Adrenal gland (tissue), 12 donors: Measurements from ENCODE around the gene ZNF816. TPM values are rescaled to one million over a fixed set of nuclear protein-coding genes. Genes with fewer than 3 reads are reported as not detected.
A peak's percentile ranks its signal among the peaks of the same experiment; 100 is the strongest.
"Not testable (repeated sequence)": the region's sequence is repeated elsewhere in the genome, so short reads cannot be mapped to it uniquely, and the experiment has no call there.

ENCODE experiments used
- DNase-seq, 7 donors: peaks; one replicate each; pipeline ENCODE4 v3.0.0-alpha.2; 2019 to 2020
- H3K27ac ChIP-seq, 5 donors: fragments of 200-600 bp; sonication (generic) in 4 of 5; 1 replicate in 3 of 5; 2 replicates in 2 of 5; pipeline versions ENCODE4 v1.5.1 to v1.8.0; 2016 to 2020; ENCODE audit warnings: mild to moderate bottlenecking in 1 of 5
- H3K27me3 ChIP-seq: fragments of 200-600 bp; 2 replicates; pipeline ENCODE4 v1.8.0; 2021
- H3K36me3 ChIP-seq, 2 donors: fragments of 200-600 bp; replicated peaks in 1 of 2; 1 replicate in 1 of 2; 2 replicates in 1 of 2; pipeline versions ENCODE4 v1.5.1 to v1.8.0; 2018 to 2022
- H3K4me1 ChIP-seq, 2 donors: fragments of 200-600 bp; replicated peaks in 1 of 2; 1 replicate in 1 of 2; 2 replicates in 1 of 2; pipeline versions ENCODE4 v1.5.1 to v1.8.0; 2018 to 2021
- H3K4me3 ChIP-seq, 4 donors: fragments of 200-600 bp; sonication (generic) in 3 of 4; one replicate each; pipeline ENCODE4 v1.5.1; 2016 to 2018
- H3K9me3 ChIP-seq, 3 donors: fragments of 200-600 bp; sonication (generic) in 1 of 3; replicated peaks in 1 of 3; 1 replicate in 2 of 3; 2 replicates in 1 of 3; pipeline versions ENCODE4 v1.5.1 to v1.8.0; 2016 to 2021
- POLR2A ChIP-seq, 2 donors: fragments of 450-650 bp; IDR thresholded peaks; one replicate each; pipeline ENCODE4 v1.6.1; 2017; ENCODE audit warnings: antibody characterized with exemption in 2 of 2, mild to moderate bottlenecking in 2 of 2, moderate library complexity in 1 of 2
- WGBS, 4 donors: extraction: QIAGEN DNeasy Blood & Tissue Kit in 2 of 4; methylation state at CpG; one replicate each; pipeline versions ENCODE4 v1.1.5 to v1.1.7; 2013 to 2017; 5-methylcytosine and 5-hydroxymethylcytosine counted together
- intact Hi-C, 2 donors: fragments of 100-400 bp; cut with DNase I; formaldehyde crosslinking; loops; one replicate each; pipeline versions ENCODE4 v1.14.1 to v1.15.0; 2022 to 2023
- polyA plus RNA-seq, 3 donors: library from polyadenylated mRNA; stranded (reverse); fragments of 200-250 nt in 2 of 3; fragments of 350-450 nt in 1 of 3; fragmentation: Illumina TruSeq in 1 of 3; extraction: RNeasy Lipid Tissue Mini Kit (QIAGEN cat#74804) in 1 of 3; gene quantifications; one replicate each; pipeline ENCODE4 v1.2.3, GENCODE V29; 2013 to 2014
- total RNA-seq, 9 donors: library from RNA; depleted of rRNA in 4 of 9; stranded (reverse); fragments of >200 nt in 4 of 9; fragments of 120-200 nt in 1 of 9; fragmentation: NEBNext Ultra II Directional in 1 of 9; extraction: Animal tissue kit (Norgen Biotek cat#: 25700) in 1 of 9; gene quantifications; one replicate each; pipeline versions ENCODE4 v1.1.0 to v1.2.4, GENCODE V29; 2013 to 2023
- TF ChIP-seq, protein P1 (sequence below), 6 experiments: fragments of 450-650 bp in 4 of 6; fragments of 200-600 bp in 2 of 6; sonication (generic) in 1 of 6; IDR thresholded peaks; 1 replicate in 5 of 6; 2 replicates in 1 of 6; pipeline versions ENCODE4 v1.5.1 to v1.8.0; 2016 to 2021; ENCODE audit warnings: antibody characterized with exemption in 6 of 6, mild to moderate bottlenecking in 2 of 6, moderate library complexity in 1 of 6
- donor health status: healthy with polysubstance abuse.
- donor health status: Bipolar disorder and iron deficiency.
- donor health status: DM: yes; HTN: yes; CAD: no.
- donor health status: DM: no; HTN: no; CAD: no.
- donor health status: DM: no; HTN: no; CAD: no.
- donor health status: DM: yes; HTN: yes; CAD: no.

ZNF816 gene
- total and polyA plus RNA-seq, 12 donors = 2.3 to 29.3 (median 11.4) TPM

- H3K4me3 ChIP-seq = no peak overlapping the region
- DNase-seq = no peak
- H3K4me1 ChIP-seq = no peaks in the 10 kb centered on the region
- no peaks in the 10 kb centered on the region for H3K36me3 ChIP-seq
- intact Hi-C loops = no loop called here
- H3K27me3 ChIP-seq = no peaks in the 10 kb centered on the region
- 72 to 80% (median 74%) methylated on average over 12 of the region's 12 CpGs for WGBS, 4 donors
- no peak for TF ChIP-seq POLR2A (IDR thresholded peaks at IDR 0.05)
- TF ChIP-seq, protein P1, sequence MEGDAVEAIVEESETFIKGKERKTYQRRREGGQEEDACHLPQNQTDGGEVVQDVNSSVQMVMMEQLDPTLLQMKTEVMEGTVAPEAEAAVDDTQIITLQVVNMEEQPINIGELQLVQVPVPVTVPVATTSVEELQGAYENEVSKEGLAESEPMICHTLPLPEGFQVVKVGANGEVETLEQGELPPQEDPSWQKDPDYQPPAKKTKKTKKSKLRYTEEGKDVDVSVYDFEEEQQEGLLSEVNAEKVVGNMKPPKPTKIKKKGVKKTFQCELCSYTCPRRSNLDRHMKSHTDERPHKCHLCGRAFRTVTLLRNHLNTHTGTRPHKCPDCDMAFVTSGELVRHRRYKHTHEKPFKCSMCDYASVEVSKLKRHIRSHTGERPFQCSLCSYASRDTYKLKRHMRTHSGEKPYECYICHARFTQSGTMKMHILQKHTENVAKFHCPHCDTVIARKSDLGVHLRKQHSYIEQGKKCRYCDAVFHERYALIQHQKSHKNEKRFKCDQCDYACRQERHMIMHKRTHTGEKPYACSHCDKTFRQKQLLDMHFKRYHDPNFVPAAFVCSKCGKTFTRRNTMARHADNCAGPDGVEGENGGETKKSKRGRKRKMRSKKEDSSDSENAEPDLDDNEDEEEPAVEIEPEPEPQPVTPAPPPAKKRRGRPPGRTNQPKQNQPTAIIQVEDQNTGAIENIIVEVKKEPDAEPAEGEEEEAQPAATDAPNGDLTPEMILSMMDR (IDR thresholded peaks at IDR 0.05) = no peak
- H3K27ac ChIP-seq = no peak overlapping the region
- no peaks in the 10 kb centered on the region for H3K9me3 ChIP-seq
These were observed 26.3 kb downstream of the ZNF816 start for GRCh38 chr19:52936151-52936953.

DNA sequence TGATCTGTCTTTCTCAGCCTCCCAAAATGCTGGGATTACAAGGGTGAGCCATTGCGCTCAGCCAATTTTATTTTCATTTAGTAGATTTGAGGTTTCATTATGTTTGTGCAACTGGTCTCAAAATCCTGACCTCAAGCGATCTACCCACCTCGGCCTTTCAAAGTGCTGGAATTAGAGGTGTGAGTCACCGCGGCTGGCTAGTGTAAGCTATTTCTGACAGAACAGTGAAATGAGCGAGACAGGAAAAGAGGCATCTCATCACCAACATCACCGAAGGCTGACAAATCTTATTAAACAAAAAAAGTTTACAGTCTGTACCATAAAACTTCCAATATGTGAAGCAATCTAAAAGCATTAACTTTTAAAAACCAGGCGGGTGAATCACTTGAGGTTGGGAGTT, 27.2 kb downstream of the ZNF816 start:
- intact Hi-C loops = no loop called here
- H3K4me3 ChIP-seq = no peak overlapping the region
- no peak overlapping the region for H3K27ac ChIP-seq
- 85 to 91% (median 89%) methylated on average over 8 of the region's 8 CpGs for WGBS, 4 donors
- no peak for DNase-seq
- no peaks in the 10 kb centered on the region for H3K4me1 ChIP-seq
- H3K9me3 ChIP-seq = no peaks in the 10 kb centered on the region
- no peaks in the 10 kb centered on the region for H3K36me3 ChIP-seq
- TF ChIP-seq, protein P1 (IDR thresholded peaks at IDR 0.05) = no peak
- no peak for TF ChIP-seq POLR2A (IDR thresholded peaks at IDR 0.05)
- H3K27me3 ChIP-seq = no peaks in the 10 kb centered on the region

GRCh38 chr19:52924641-52925040, 38.0 kb downstream of the ZNF816 start:
- H3K4me1 ChIP-seq, H3K27ac ChIP-seq, intact Hi-C loops, H3K4me3 ChIP-seq, H3K27me3 ChIP-seq, H3K36me3 ChIP-seq, H3K9me3 ChIP-seq, DNase-seq: not testable (repeated sequence)
- 91 to 97% (median 93%) methylated on average over 9 of the region's 9 CpGs for WGBS, 4 donors

- no peaks in the 10 kb centered on the region for H3K27me3 ChIP-seq
- H3K36me3 ChIP-seq = no peaks in the 10 kb centered on the region
- H3K4me1 ChIP-seq = no peaks in the 10 kb centered on the region
- TF ChIP-seq POLR2A (IDR thresholded peaks at IDR 0.05) = no peak
- TF ChIP-seq, protein P1 (IDR thresholded peaks at IDR 0.05) = no peak
- H3K9me3 ChIP-seq = no peaks in the 10 kb centered on the region
- intact Hi-C loops = no loop called here
- DNase-seq = peak; percentile 16 to 64 (median 41)
- peak overlapping the region in 2 of 4 donors; percentile 64 to 74 for H3K4me3 ChIP-seq
- 53 to 68% (median 65%) methylated on average over 9 to 18 of the region's 18 CpGs for WGBS, 4 donors
- H3K27ac ChIP-seq = peak overlapping the region in 3 of 5 donors; percentile 49 to 92 (median 84)
These were observed 38.7 kb downstream of the ZNF816 start for GRCh38 chr19:52923778-52924593.
